ENCODE measurements around the gene TRMT1.

DNA sequence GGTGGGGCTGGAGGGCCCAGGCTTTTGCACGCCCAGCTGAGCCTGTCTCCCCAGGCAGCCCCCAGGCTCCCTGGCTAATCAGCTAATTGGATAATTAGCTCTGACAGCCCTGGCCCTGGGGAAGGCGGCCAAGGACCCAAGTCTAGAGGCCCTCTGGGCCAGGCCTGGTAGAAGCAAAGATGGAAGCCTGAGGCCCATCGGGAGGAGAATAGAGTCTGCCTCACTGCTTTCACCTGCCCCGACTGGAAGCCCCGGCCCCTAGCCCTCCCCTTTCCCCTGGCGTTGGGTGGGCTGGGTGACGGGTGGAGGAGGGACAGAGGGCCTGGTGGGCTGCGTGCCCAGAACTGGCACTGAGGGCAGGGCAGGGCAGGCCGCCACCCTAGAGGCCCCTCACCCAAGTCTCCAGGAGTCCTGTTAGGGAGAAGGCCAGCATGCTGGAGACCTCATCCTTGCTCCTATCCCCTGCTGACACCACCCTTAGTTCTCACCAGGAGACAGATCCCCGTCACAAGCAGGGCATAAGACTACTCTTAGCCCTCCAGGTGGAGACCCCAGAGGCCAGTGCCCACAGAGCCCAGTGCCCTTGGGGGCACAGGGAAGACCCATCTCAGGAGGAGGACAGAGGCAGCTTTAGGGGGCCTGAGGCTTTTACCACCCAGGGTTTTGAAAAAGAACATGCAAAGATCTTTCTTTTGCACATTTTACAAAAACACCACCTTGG lies 25.9 kb downstream of the TRMT1 start:
- TF ChIP-seq, protein P1, sequence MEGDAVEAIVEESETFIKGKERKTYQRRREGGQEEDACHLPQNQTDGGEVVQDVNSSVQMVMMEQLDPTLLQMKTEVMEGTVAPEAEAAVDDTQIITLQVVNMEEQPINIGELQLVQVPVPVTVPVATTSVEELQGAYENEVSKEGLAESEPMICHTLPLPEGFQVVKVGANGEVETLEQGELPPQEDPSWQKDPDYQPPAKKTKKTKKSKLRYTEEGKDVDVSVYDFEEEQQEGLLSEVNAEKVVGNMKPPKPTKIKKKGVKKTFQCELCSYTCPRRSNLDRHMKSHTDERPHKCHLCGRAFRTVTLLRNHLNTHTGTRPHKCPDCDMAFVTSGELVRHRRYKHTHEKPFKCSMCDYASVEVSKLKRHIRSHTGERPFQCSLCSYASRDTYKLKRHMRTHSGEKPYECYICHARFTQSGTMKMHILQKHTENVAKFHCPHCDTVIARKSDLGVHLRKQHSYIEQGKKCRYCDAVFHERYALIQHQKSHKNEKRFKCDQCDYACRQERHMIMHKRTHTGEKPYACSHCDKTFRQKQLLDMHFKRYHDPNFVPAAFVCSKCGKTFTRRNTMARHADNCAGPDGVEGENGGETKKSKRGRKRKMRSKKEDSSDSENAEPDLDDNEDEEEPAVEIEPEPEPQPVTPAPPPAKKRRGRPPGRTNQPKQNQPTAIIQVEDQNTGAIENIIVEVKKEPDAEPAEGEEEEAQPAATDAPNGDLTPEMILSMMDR (IDR thresholded peaks at IDR 0.05), result no peak
- TF ChIP-seq, protein P2, sequence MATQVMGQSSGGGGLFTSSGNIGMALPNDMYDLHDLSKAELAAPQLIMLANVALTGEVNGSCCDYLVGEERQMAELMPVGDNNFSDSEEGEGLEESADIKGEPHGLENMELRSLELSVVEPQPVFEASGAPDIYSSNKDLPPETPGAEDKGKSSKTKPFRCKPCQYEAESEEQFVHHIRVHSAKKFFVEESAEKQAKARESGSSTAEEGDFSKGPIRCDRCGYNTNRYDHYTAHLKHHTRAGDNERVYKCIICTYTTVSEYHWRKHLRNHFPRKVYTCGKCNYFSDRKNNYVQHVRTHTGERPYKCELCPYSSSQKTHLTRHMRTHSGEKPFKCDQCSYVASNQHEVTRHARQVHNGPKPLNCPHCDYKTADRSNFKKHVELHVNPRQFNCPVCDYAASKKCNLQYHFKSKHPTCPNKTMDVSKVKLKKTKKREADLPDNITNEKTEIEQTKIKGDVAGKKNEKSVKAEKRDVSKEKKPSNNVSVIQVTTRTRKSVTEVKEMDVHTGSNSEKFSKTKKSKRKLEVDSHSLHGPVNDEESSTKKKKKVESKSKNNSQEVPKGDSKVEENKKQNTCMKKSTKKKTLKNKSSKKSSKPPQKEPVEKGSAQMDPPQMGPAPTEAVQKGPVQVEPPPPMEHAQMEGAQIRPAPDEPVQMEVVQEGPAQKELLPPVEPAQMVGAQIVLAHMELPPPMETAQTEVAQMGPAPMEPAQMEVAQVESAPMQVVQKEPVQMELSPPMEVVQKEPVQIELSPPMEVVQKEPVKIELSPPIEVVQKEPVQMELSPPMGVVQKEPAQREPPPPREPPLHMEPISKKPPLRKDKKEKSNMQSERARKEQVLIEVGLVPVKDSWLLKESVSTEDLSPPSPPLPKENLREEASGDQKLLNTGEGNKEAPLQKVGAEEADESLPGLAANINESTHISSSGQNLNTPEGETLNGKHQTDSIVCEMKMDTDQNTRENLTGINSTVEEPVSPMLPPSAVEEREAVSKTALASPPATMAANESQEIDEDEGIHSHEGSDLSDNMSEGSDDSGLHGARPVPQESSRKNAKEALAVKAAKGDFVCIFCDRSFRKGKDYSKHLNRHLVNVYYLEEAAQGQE (IDR thresholded peaks at IDR 0.05; ENCODE audit: insufficient read depth in 1 of 2, low read depth in 2 of 2, low read length in 1 of 2), result no peak
- no peak for TF ChIP-seq POLR2AphosphoS5 (IDR thresholded peaks at IDR 0.05; ENCODE audit: low read depth, low read length)
- no peak for TF ChIP-seq SIN3A (IDR thresholded peaks at IDR 0.05; ENCODE audit: borderline replicate concordance, insufficient read depth, low read depth, low read length)
- TF ChIP-seq TCF7L2 (IDR thresholded peaks at IDR 0.05; ENCODE audit: low read depth, low read length), result no peak

All from Panc1 (cell line).